Ovary (tissue), 3 donors: ENCODE measurements around the gene KCNJ4.

Experiments used
- EP300 ChIP-seq: sonication (generic); formaldehyde crosslinking; IDR thresholded peaks from one replicate; pipeline ENCODE4 v1.6.1; 2017; ENCODE audit warnings: antibody characterized with exemption
- POLR2A ChIP-seq: fragments of 450-650 bp; IDR thresholded peaks from one replicate; pipeline ENCODE4 v1.6.1; 2017; ENCODE audit warnings: antibody characterized with exemption, mild to moderate bottlenecking, moderate library complexity
- TF ChIP-seq, protein P1 (sequence below), 3 donors: fragments of 450-650 bp in 2 of 3; fragments of 200-600 bp in 1 of 3; IDR thresholded peaks; one replicate each; pipeline versions ENCODE4 v1.5.1 to v1.8.0; 2016 to 2022; ENCODE audit warnings: antibody characterized with exemption in 3 of 3, mild to moderate bottlenecking in 1 of 3
- donor health status: DM: no; HTN: no; CAD: no.

- TF ChIP-seq, protein P1, sequence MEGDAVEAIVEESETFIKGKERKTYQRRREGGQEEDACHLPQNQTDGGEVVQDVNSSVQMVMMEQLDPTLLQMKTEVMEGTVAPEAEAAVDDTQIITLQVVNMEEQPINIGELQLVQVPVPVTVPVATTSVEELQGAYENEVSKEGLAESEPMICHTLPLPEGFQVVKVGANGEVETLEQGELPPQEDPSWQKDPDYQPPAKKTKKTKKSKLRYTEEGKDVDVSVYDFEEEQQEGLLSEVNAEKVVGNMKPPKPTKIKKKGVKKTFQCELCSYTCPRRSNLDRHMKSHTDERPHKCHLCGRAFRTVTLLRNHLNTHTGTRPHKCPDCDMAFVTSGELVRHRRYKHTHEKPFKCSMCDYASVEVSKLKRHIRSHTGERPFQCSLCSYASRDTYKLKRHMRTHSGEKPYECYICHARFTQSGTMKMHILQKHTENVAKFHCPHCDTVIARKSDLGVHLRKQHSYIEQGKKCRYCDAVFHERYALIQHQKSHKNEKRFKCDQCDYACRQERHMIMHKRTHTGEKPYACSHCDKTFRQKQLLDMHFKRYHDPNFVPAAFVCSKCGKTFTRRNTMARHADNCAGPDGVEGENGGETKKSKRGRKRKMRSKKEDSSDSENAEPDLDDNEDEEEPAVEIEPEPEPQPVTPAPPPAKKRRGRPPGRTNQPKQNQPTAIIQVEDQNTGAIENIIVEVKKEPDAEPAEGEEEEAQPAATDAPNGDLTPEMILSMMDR (IDR thresholded peaks at IDR 0.05) = no peak
- TF ChIP-seq EP300 = no peak
- TF ChIP-seq POLR2A = no peak
Measured at GRCh38 chr22:38490915-38491314, 35.9 kb upstream of the KCNJ4 start.
